ENCODE measurements around the gene HBP1. TPM values are rescaled to one million over a fixed set of nuclear protein-coding genes. Genes with fewer than 3 reads are reported as not detected.

HBP1 gene
- polyA plus RNA-seq, 1 experiment: 85.2 TPM

DNA sequence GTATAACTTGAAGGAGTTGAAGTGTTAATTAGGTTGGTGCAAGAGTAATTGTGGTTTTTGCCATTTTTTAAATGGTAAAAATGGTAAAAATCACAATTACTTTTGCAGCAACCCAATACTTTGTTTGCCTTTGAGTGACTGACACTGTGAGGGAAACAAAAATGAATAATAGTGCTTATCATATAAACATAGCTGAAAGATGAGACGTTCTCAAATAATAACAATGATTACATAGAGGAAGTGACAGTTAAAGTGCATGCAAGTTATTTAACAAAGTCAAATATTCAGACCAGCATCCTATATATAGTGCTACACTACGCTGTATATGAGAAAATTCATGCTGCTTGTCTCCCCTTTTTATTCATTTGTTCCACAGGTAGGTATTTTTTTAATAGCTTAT lies 4.7 kb upstream of the HBP1 start:
- Histone ChIP-seq H3K4me3 (ENCODE audit: low read depth, low read length) (no peak overlapping the region), H3K9me3 (ENCODE audit: control insufficient read depth, insufficient read depth, low read length) (no peaks in the 10 kb centered on the region), H3K27me3 (ENCODE audit: control insufficient read depth, insufficient read depth, low read length) (no peaks in the 10 kb centered on the region), H3K27ac (ENCODE audit: low read depth, low read length) (no peak overlapping the region)
- CTCF ChIA-PET: interaction anchor here (1.0 to 3.8 kb wide), 2 partner anchors 14 to 16 kb away, joined by 5 to 23 read pairs; no protein-coding TSS in a partner anchor
- POLR2A ChIA-PET: no interaction called here
- DNase-seq (ENCODE audit: low read depth, low spot score): no peak
- TF ChIP-seq, protein P1, sequence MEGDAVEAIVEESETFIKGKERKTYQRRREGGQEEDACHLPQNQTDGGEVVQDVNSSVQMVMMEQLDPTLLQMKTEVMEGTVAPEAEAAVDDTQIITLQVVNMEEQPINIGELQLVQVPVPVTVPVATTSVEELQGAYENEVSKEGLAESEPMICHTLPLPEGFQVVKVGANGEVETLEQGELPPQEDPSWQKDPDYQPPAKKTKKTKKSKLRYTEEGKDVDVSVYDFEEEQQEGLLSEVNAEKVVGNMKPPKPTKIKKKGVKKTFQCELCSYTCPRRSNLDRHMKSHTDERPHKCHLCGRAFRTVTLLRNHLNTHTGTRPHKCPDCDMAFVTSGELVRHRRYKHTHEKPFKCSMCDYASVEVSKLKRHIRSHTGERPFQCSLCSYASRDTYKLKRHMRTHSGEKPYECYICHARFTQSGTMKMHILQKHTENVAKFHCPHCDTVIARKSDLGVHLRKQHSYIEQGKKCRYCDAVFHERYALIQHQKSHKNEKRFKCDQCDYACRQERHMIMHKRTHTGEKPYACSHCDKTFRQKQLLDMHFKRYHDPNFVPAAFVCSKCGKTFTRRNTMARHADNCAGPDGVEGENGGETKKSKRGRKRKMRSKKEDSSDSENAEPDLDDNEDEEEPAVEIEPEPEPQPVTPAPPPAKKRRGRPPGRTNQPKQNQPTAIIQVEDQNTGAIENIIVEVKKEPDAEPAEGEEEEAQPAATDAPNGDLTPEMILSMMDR (IDR thresholded peaks at IDR 0.05; ENCODE audit: low read depth, low read length): no peak

DNA sequence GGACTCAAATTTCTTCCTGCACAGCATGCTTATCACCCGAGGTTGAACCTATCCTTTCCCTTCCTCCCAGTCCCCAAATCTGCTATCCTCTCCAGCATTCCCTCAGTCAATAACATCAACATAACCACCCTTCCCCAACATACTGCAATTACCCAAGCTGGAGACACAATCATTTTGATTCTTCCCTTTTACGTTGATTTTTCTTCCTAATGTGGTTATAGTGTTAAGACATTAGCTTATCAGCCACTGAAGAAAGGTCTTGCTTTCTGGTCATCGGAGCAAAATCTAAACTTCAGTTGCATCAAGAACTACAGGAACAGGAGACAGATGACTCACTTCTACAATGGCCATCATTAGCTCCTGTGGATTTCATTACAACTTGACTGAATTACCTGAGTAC lies 3.5 kb upstream of the HBP1 start:
- Histone ChIP-seq H3K4me3 (ENCODE audit: low read depth, low read length) (no peak overlapping the region), H3K27me3 (ENCODE audit: control insufficient read depth, insufficient read depth, low read length) (no peaks in the 10 kb centered on the region), H3K9me3 (ENCODE audit: control insufficient read depth, insufficient read depth, low read length) (no peaks in the 10 kb centered on the region), H3K27ac (ENCODE audit: low read depth, low read length) (no peak overlapping the region)
- DNase-seq (ENCODE audit: low read depth, low spot score): no peak
- CTCF ChIA-PET: interaction anchor here (0.5 to 3.9 kb wide), 4 partner anchors 13 to 226 kb away, joined by 3 to 26 read pairs (median 4); no protein-coding TSS in a partner anchor
- POLR2A ChIA-PET: no interaction called here
- TF ChIP-seq, protein P1 (IDR thresholded peaks at IDR 0.05; ENCODE audit: low read depth, low read length): no peak

DNA sequence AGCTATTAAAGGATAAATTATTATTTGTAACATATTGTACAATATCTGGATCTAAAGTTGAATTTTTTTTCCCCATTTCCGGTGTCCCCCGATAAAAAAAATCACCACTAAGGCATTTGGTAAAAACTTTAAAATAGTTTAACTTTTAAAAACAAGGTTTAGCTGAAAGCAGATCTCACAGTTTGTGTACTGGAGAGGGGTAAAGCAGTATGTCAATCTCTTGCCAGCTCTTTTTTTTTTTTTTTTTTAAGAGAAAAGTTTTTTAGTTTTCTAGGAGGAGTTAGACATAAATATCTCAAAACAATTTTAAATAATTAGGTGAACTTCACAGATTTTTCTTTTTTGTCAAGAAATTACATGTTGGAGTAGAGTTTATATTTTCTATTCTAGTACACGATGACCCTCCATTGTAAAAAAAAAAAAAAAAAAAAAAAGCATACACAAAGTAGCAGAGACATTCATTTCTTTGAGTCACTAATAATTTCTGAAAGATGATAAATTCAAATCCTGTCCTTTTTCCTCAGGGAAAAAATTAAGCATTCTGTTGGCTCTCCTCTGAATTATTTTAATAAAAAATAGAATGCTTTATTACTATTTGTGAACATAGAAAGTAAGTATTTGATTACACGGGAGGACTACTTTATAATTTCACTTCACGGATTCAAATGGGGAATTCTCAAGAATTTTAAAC lies 1.9 kb upstream of the HBP1 start:
- Histone ChIP-seq H3K9me3 (ENCODE audit: control insufficient read depth, insufficient read depth, low read length) (no peaks in the 10 kb centered on the region), H3K4me3 (ENCODE audit: low read depth, low read length) (peak overlapping the region; percentile 71), H3K27ac (ENCODE audit: low read depth, low read length) (no peak overlapping the region), H3K27me3 (ENCODE audit: control insufficient read depth, insufficient read depth, low read length) (no peaks in the 10 kb centered on the region)
- TF ChIP-seq, protein P1 (IDR thresholded peaks at IDR 0.05; ENCODE audit: low read depth, low read length): no peak
- no peak for DNase-seq (ENCODE audit: low read depth, low spot score)
- ChIA-PET CTCF (interaction anchor here (0.7 to 3.9 kb wide), 13 partner anchors 10 to 1342 kb away, joined by 3 to 26 read pairs (median 3); no protein-coding TSS in a partner anchor), POLR2A (interaction anchor here (0.5 to 3.6 kb wide), 2 partner anchors 18 to 48 kb away, joined by 5 to 29 read pairs; no protein-coding TSS in a partner anchor)

DNA sequence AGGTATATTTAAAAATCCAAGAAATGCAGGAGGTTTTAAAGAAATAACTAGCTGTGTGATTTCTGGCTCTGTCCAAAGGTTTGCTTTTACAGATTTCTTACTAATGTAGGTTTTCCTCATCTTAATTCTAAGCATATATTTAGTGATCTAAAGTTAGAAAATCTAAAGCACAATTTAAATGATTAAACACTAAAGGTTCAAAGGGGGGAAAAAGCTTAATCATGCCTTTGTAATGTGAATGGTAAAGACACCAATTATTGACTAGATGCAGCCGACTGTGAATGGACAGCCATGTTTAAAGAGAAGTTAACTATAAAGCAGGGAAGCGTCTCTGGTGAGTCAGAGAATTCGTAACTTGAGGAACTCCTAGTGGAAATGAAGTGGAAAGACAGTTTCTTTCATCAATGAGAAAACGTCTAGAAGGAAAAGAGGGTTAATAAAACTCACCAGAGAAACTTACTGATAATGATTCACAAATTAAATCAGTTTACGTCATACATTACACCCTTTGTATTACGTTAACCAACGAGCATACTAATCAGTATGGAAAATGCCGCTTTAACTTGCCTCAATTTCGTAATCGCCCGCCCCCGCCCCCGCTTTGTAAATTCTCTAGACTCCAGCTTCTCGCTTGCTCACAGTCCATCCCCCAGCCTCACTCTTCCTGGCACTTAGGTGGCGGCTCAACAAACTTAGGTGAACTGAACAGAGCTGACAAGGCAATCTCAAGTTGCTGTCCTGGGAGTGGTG lies 1.1 kb upstream of the HBP1 start:
- Histone ChIP-seq H3K27ac (ENCODE audit: low read depth, low read length) (peak overlapping the region; percentile 99), H3K27me3 (ENCODE audit: control insufficient read depth, insufficient read depth, low read length) (no peaks in the 10 kb centered on the region), H3K4me3 (ENCODE audit: low read depth, low read length) (peak overlapping the region; percentile 71), H3K9me3 (ENCODE audit: control insufficient read depth, insufficient read depth, low read length) (no peaks in the 10 kb centered on the region)
- ChIA-PET POLR2A (interaction anchor here (0.6 to 3.6 kb wide), 11 partner anchors 12 to 883 kb away, joined by 3 to 44 read pairs (median 4); partner anchors contain the start of gene NAMPT), CTCF (interaction anchor here (0.6 to 3.9 kb wide), 18 partner anchors 11 to 1343 kb away, joined by 3 to 26 read pairs (median 4); no protein-coding TSS in a partner anchor)
- peak; percentile 61 for DNase-seq (ENCODE audit: low read depth, low spot score)
- TF ChIP-seq, protein P1 (IDR thresholded peaks at IDR 0.05; ENCODE audit: low read depth, low read length): peak; percentile 52
